Measurements from ENCODE around the gene HAAO. TPM values are rescaled to one million over a fixed set of nuclear protein-coding genes. Genes with fewer than 3 reads are reported as not detected.

HAAO gene
- total and polyA plus RNA-seq, 2 of the 8 experiments (the other 6 are each of a cell fraction or from before 2014, with no cell fraction given): 2.5 to 7.0 TPM

DNA sequence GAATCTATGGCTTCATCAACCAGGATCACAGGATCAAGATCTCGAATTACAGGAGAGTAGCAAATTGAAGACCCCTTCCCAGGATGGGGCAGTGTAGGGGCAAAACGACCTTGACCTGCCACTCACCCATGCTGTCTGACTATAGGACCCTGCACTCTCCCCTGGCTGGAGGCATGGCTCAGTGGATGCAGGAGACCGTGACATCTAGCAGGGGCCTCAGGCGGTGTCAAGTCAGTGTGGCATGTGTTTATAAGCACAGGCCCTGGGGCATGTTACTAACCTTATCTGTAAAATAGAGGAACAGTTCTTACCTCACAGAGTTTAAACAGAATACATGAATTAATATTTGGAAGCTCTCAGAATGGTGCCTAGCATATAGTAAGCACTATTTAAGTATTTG, 3.5 kb downstream of the HAAO start:
- Histone ChIP-seq H2BK12ac (ENCODE audit: low read depth, low read length) (no peak overlapping the region), H3K79me1 (ENCODE audit: low read depth, low read length) (no peaks in the 10 kb centered on the region), H3K4me1 (replicated peaks in 1 of 4; ENCODE audit: control insufficient read depth in 3 of 4, insufficient read depth in 4 of 4, low read length in 3 of 4) (peaks cover 0 to 10% (median 4%) of the 10 kb centered on the region in 4 experiments; a peak in 5 of 7 replicates), H3K23ac (ENCODE audit: insufficient read length) (no peak overlapping the region), H4K91ac (replicated peaks; ENCODE audit: insufficient read length, low read length) (no peak overlapping the region), H3K18ac (ENCODE audit: extremely low read depth, low read length) (no peak overlapping the region), H2AFZ (ENCODE audit: low read length) (no peak overlapping the region), H3K9me3 (ENCODE audit: insufficient read depth in 2 of 2, low read depth in 1 of 2, low read length in 1 of 2) (no peaks in the 10 kb centered on the region), H2BK120ac (replicated peaks; ENCODE audit: low read depth, low read length) (no peak overlapping the region), H3K4ac (replicated peaks; ENCODE audit: insufficient read length, low read depth, low read length) (no peak overlapping the region), H2BK5ac (ENCODE audit: low read depth, low read length) (no peak overlapping the region), H2BK15ac (ENCODE audit: low read length) (no peak overlapping the region), H2AK5ac (ENCODE audit: low read depth, low read length) (no peak overlapping the region), H3K23me2 (ENCODE audit: low read depth, low read length) (peaks cover 9% of the 10 kb centered on the region; the same call in 1 of the 2 replicates), H3K27ac (ENCODE audit: low read depth, low read length) (no peak overlapping the region), H3K79me2 (ENCODE audit: control insufficient read depth in 1 of 2, insufficient read depth in 2 of 2, low read length in 2 of 2) (no peaks in the 10 kb centered on the region), H4K5ac (ENCODE audit: insufficient read length, low read depth, low read length) (no peak overlapping the region), H3K4me2 (ENCODE audit: insufficient read depth in 1 of 2, low read depth in 2 of 2, low read length in 2 of 2) (no peak overlapping the region), H3K4me3 (ENCODE audit: extremely low read depth in 1 of 4, insufficient read depth in 2 of 4, low read depth in 3 of 4, low read length in 4 of 4) (no peak overlapping the region), H4K8ac (ENCODE audit: extremely low read depth, insufficient read depth, low read length) (no peak overlapping the region), H3K14ac (ENCODE audit: insufficient read length) (no peak overlapping the region), H2BK20ac (ENCODE audit: low read length) (no peak overlapping the region), H3K56ac (replicated peaks; ENCODE audit: insufficient read length, low read depth, low read length) (no peak overlapping the region), H3K27me3 (replicated peaks in 1 of 4; ENCODE audit: control insufficient read depth in 3 of 4, extremely low read depth in 1 of 4, insufficient read depth in 3 of 4, low read length in 3 of 4) (peaks cover 0 to 18% (median 14%) of the 10 kb centered on the region in 4 experiments; a peak in 6 of 7 replicates), H3K9ac (replicated peaks in 1 of 4; ENCODE audit: extremely low read depth in 1 of 4, low read depth in 3 of 4, low read length in 3 of 4) (no peak overlapping the region; a peak in 1 of 7 replicates), H3K36me3 (ENCODE audit: control insufficient read depth in 2 of 4, insufficient read depth in 4 of 4, low read length in 3 of 4) (no peaks in the 10 kb centered on the region), H4K20me1 (replicated peaks in 1 of 2; ENCODE audit: control insufficient read depth in 1 of 2, insufficient read depth in 2 of 2, low read length in 2 of 2) (no peaks in the 10 kb centered on the region)
- WGBS, 2 experiments (ENCODE audit: extremely low coverage in 1 of 2, insufficient coverage in 1 of 2, insufficient read length in 1 of 2, insufficient replicate concordance in 2 of 2, low coverage in 1 of 2, low lambda C conversion rate in 2 of 2, missing lambda C conversion rate in 1 of 2): 75% methylated on average over 4 of the region's 4 CpGs; no CpG with 5 or more reads in 1 of the 2 experiments
- DNase-seq (ENCODE audit: low read depth in 1 of 2, low spot score in 2 of 2) (no peak), FAIRE-seq (no peak)
- ChIA-PET POLR2A (ENCODE audit: partially characterized antibody) (interaction anchor here (0.5 kb wide), 1 partner anchor 216 kb away, joined by 3 read pairs; no protein-coding TSS in a partner anchor), CTCF (ENCODE audit: partially characterized antibody) (interaction anchor here (1.0 to 2.7 kb wide), 5 partner anchors 12 to 28 kb away, joined by 3 to 10 read pairs (median 5); no protein-coding TSS in a partner anchor)

Measured in H1 (cell line).